ENCODE measurements around the gene BRD3.

BRD3 gene

GRCh38 chr9:134010310-134011173 lies 57.3 kb downstream of the BRD3 start:
- DNase-seq = no peak

GRCh38 chr9:134007571-134007970 lies 60.3 kb downstream of the BRD3 start:
- DNase-seq = no peak

DNA sequence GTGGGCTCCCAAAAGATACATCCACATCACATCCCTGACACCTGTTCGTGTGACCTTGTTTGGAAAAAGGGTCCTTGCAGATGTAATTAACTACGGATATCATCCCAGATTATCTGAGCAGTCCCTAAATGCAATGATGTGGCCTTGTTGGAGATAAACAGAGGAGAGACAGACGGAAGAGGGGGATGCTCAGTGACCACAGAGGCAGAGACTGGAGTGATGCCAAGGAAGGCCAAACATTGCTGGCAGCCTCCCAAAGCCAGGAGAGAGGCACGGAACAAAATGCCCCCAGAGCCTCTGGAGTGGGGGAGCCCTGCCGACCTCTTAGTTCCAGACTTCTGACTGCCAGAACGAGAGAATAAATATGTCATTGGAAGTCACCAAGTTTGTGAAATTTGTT lies 60.7 kb downstream of the BRD3 start:
- DNase-seq = no peak

GRCh38 chr9:134005381-134005780 lies 62.4 kb downstream of the BRD3 start:
- DNase-seq = no peak

- no peak for DNase-seq
Observed at GRCh38 chr9:134004881-134005280, 62.9 kb downstream of the BRD3 start.

- DNase-seq = no peak
Observed at GRCh38 chr9:134004131-134004873, 63.5 kb downstream of the BRD3 start.

GRCh38 chr9:134003237-134003636 lies 64.6 kb downstream of the BRD3 start:
- no peak for DNase-seq

- DNase-seq = no peak
Observed at GRCh38 chr9:134002796-134003195, 65.0 kb downstream of the BRD3 start.

- DNase-seq = no peak
Observed at GRCh38 chr9:133999851-134000265, 68.0 kb downstream of the BRD3 start.

- DNase-seq = no peak
Observed at GRCh38 chr9:133998915-133999595, 68.8 kb downstream of the BRD3 start.

GRCh38 chr9:133997584-133997983 lies 70.2 kb downstream of the BRD3 start:
- DNase-seq = no peak

GRCh38 chr9:133996531-133997520 lies 71.0 kb downstream of the BRD3 start:
- no peak for DNase-seq

GRCh38 chr9:133995012-133995896 lies 72.6 kb downstream of the BRD3 start:
- DNase-seq = peak; percentile 18

- DNase-seq = peak; percentile 58
Observed at GRCh38 chr9:133994353-133995011, 73.3 kb downstream of the BRD3 start.

- DNase-seq = no peak
Observed at GRCh38 chr9:133993635-133994253, 74.1 kb downstream of the BRD3 start.

- DNase-seq = peak; percentile 59
Observed at GRCh38 chr9:133992780-133993634, 74.8 kb downstream of the BRD3 start.

GRCh38 chr9:133991964-133992779 lies 75.7 kb downstream of the BRD3 start, which contains the start of gene VAV2:
TSS of gene VAV2 (minus strand) at chr9:133992324. CDS start at chr9:133992278, 46 bp downstream.
- DNase-seq = peak; percentile 49
